A549 (cell line): ENCODE results near the gene RUSF1. TPM values are rescaled to one million over a fixed set of nuclear protein-coding genes. Genes with fewer than 3 reads are reported as not detected.

Experiments used
- ATAC-seq, 2 experiments: fragments of 200-7000 bp in 1 of 2; fragments of >200 bp in 1 of 2; cut with Nextera tagmentation in 1 of 2; cut with Tn5 transposase in 1 of 2; 3 replicates each; pipeline versions ENCODE4 v1.8.0 to v1.9.1; 2018 to 2020; ENCODE audit warnings: mild to moderate bottlenecking in 1 of 2, moderate library complexity in 1 of 2
- CTCF ChIA-PET: fragments of 300-600 bp; sonication (Branson Sonifier 250); formaldehyde crosslinking; extraction: SDS; loops from one replicate; lab custom pipeline; 2021; ENCODE audit warnings: antibody characterized with exemption, inconsistent platforms; lab: Yijun Ruan, JAX
- POLR2A ChIA-PET: fragments of 350-600 bp; formaldehyde crosslinking; extraction: SDS; loops from one replicate; lab custom pipeline; 2021; ENCODE audit warnings: antibody characterized with exemption, inconsistent platforms; lab: Yijun Ruan, JAX
- DNase-seq, 2 experiments: peaks; one replicate each; pipeline versions ENCODE4 v3.0.0 to v3.0.0-alpha.2; 2011 to 2016; ENCODE audit warnings: low read depth in 1 of 2, low spot score in 1 of 2
- FAIRE-seq: peaks from 2 replicates; lab custom pipeline; 2011; peaks lifted over from hg19 to GRCh38; lab: Jason Lieb, UNC
- H3K27ac ChIP-seq, 2 experiments: fragments of >200 bp; sonication (Bioruptor Twin); formaldehyde crosslinking; 3 replicates each; pipeline ENCODE4 v1.5.1; 2016 to 2017
- H3K4me1 ChIP-seq: fragments of >200 bp; sonication (Bioruptor Twin); formaldehyde crosslinking; 3 replicates; pipeline ENCODE4 v1.6.1; 2016
- H3K4me2 ChIP-seq: fragments of >200 bp; sonication (Bioruptor Twin); formaldehyde crosslinking; 3 replicates; pipeline ENCODE4 v1.6.1; 2016
- H3K4me3 ChIP-seq: fragments of >200 bp; sonication (Bioruptor Twin); formaldehyde crosslinking; 3 replicates; pipeline ENCODE4 v1.5.1; 2016
- H3K9me3 ChIP-seq: fragments of >200 bp; sonication (Bioruptor Twin); formaldehyde crosslinking; 3 replicates; pipeline ENCODE4 v1.6.1; 2016
- BHLHE40 ChIP-seq: IDR thresholded peaks from 2 replicates; pipeline ENCODE4 v1.6.1; 2012; ENCODE audit warnings: low read depth, low read length, inconsistent platforms
- CHD2 ChIP-seq: fragments of 150-350 bp; IDR thresholded peaks from 2 replicates; pipeline ENCODE4 v1.6.1; 2014; ENCODE audit warnings: low read length; ENCODE audit not compliant: partially characterized antibody
- E2F6 ChIP-seq: IDR thresholded peaks from 2 replicates; pipeline ENCODE4 v1.6.1; 2012; ENCODE audit warnings: low read depth, borderline replicate concordance
- EHF ChIP-seq: fragments of 250-450 bp; sonication (Bioruptor Pico); IDR thresholded peaks from 2 replicates; pipeline ENCODE4 v1.5.0; 2020; ENCODE audit warnings: mild to moderate bottlenecking
- HOXB13 ChIP-seq: fragments of 250-450 bp; sonication (Bioruptor Pico); IDR thresholded peaks from 2 replicates; pipeline ENCODE4 v1.5.0; 2020; ENCODE audit warnings: low read depth, mild to moderate bottlenecking, moderate library complexity
- MAFK ChIP-seq: fragments of 450-650 bp; IDR thresholded peaks from 2 replicates; pipeline ENCODE4 v1.6.1; 2014; ENCODE audit not compliant: partially characterized antibody
- MAX ChIP-seq: IDR thresholded peaks from 2 replicates; pipeline ENCODE4 v1.6.1; 2012
- NPAS2 ChIP-seq: fragments of 250-450 bp; sonication (Bioruptor Pico); IDR thresholded peaks from 2 replicates; pipeline ENCODE4 v1.8.0; 2022; ENCODE audit warnings: mild to moderate bottlenecking, moderate library complexity, borderline replicate concordance
- SMC3 ChIP-seq: fragments of >200 bp; sonication (Bioruptor Twin); formaldehyde crosslinking; IDR thresholded peaks from 3 replicates; pipeline ENCODE4 v1.6.1; 2018; ENCODE audit warnings: inconsistent platforms
- SREBF2 ChIP-seq: fragments of 450-650 bp; IDR thresholded peaks from 2 replicates; pipeline ENCODE4 v1.6.1; 2014; ENCODE audit warnings: mild to moderate bottlenecking, moderate library complexity
- ZC3H11A ChIP-seq: fragments of 450-650 bp; IDR thresholded peaks from 2 replicates; pipeline ENCODE4 v1.6.1; 2014; ENCODE audit warnings: antibody characterized with exemption, mild to moderate bottlenecking
- ZNF302 ChIP-seq: fragments of 250-450 bp; sonication (Bioruptor Pico); IDR thresholded peaks from 2 replicates; pipeline ENCODE4 v1.9.0; 2021; ENCODE audit warnings: inconsistent platforms, mild to moderate bottlenecking, moderate library complexity
- WGBS: methylation state at CpG from one replicate; pipeline ENCODE4 v1.1.6; 2017; ENCODE audit errors: missing lambda C conversion rate; 5-methylcytosine and 5-hydroxymethylcytosine counted together
- polyA plus RNA-seq, 4 experiments: library from polyadenylated mRNA; depleted of rRNA in 3 of 4; stranded (reverse); fragments of >200 nt; fragmentation: RNase III in 1 of 4; extraction: RNeasy Plus Mini Kit Qiagen cat#74134 plus additional on column Dnase treatment in 1 of 4; gene quantifications; 2 replicates in 3 of 4; 3 replicates in 1 of 4; pipeline ENCODE4 v1.2.3, GENCODE V29; 2011 to 2017
- TF ChIP-seq, protein P1 (sequence below): fragments of 200-600 bp; sonication (generic); IDR thresholded peaks from 2 replicates; pipeline ENCODE4 v1.6.1; 2016; ENCODE audit warnings: antibody characterized with exemption, mild to moderate bottlenecking, moderate library complexity

The RUSF1 gene
- polyA plus RNA-seq, 2 of the 4 experiments (the other 2 are of a cell fraction) = 27.8 to 35.3 TPM

DNA sequence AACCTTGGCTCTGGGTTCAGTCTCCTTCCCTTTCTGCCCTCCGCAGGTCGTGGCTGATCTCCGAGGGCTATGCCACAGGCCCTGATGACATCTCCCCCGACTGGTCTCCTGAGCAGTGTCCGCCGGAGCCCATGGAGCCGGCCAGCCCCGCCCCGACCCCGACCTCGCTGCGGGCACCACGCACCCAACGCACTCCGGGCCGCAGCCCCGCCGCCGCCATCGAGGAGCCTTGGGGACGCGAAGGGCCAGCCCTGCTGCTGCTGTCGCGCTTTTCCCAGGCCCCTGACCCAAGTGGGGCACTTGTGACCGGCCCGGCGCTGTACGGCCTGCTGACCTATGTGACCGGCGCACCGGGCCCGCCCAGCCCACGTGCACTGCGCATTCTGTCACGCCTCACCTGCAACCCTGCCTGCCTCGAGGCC, 43.8 kb downstream of the RUSF1 start:
- ChIA-PET POLR2A (no interaction called here), CTCF (no interaction called here)
- FAIRE-seq (no peak), DNase-seq (no peak), ATAC-seq (no peak)
- TF ChIP-seq EHF (no peak), SREBF2 (no peak), BHLHE40 (no peak), MAX (no peak), E2F6 (no peak)
- H3K4me1 ChIP-seq = peaks cover 4% of the 10 kb centered on the region; the same call in 2 of the 3 replicates
- 96% methylated on average over 30 of the region's 36 CpGs for WGBS
- H3K4me2 ChIP-seq = no peak overlapping the region
- no peaks in the 10 kb centered on the region for H3K9me3 ChIP-seq
- no peak overlapping the region for H3K4me3 ChIP-seq
- no peak overlapping the region for H3K27ac ChIP-seq

GRCh38 chr16:31461921-31462804, 46.0 kb downstream of the RUSF1 start:
- POLR2A ChIA-PET = interaction anchor here (2.1 kb wide), 1 partner anchor 46 kb away, joined by 8 read pairs; the partner anchor contains the start of gene RUSF1
- WGBS = 90% methylated on average over 13 of the region's 35 CpGs

DNA sequence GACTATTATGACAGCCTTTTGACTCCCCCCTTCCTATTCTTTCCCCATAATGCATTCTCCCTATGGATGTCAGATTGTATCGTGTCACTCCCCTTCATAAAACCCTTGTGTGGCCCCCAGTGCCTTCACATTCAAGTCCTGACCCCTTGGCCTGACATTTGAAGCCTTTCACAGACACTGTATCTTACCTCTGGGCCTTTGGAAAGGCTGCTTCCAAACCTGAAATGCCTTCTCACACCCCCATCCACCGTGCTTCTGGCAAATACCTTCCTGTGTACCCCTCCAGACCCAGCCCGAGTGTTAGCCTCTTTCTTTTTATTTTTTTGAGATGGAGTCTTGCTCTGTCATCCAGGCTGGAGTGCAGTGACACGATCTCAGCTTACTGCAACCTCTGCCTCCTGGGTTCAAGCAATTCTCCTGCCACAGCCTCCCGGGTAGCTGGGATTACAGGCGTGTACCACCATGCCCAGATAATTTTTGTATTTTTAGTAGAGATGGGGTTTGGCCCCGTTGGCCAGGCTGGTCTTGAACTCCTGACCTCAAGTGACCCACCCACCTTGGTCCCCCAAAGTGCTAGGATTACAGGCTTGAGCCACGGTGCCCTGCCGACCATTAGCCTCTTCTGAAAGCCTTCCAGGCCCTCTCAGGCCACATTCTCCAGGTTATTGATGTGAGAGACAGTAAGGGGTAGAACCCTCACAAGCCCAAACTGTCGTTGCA, 46.8 kb downstream of the RUSF1 start:
- no peak overlapping the region for H3K4me3 ChIP-seq
- DNase-seq = no peak
- peaks cover 18% of the 10 kb centered on the region for H3K4me1 ChIP-seq
- H3K4me2 ChIP-seq = no peak overlapping the region; the same call in 2 of the 3 replicates
- no peak for FAIRE-seq
- 68% methylated on average over 10 of the region's 10 CpGs for WGBS
- ATAC-seq = no peak
- ChIA-PET POLR2A (interaction anchor here (1.0 to 2.3 kb wide), 8 partner anchors 8 to 413 kb away, joined by 3 to 23 read pairs (median 6); partner anchors contain the start of genes FUS, RUSF1, TGFB1I1 and ZNF267), CTCF (interaction anchor here (1.0 to 7.9 kb wide), 21 partner anchors 9 to 508 kb away, joined by 3 to 52 read pairs (median 5); partner anchors contain the start of genes PYCARD, TGFB1I1 and ZNF843)
- H3K9me3 ChIP-seq = no peaks in the 10 kb centered on the region
- no peak for TF ChIP-seq ZC3H11A
- no peak for TF ChIP-seq CHD2
- TF ChIP-seq MAFK = no peak
- TF ChIP-seq MAX = no peak
- no peak for TF ChIP-seq HOXB13
- no peak overlapping the region for H3K27ac ChIP-seq

More at GRCh38 chr16:31461921-31462804, 46.0 kb downstream of the RUSF1 start:
- H3K9me3 ChIP-seq = no peaks in the 10 kb centered on the region
- H3K4me3 ChIP-seq = no peak overlapping the region
- no peak for DNase-seq
- TF ChIP-seq SMC3 = no peak
- TF ChIP-seq, protein P1, sequence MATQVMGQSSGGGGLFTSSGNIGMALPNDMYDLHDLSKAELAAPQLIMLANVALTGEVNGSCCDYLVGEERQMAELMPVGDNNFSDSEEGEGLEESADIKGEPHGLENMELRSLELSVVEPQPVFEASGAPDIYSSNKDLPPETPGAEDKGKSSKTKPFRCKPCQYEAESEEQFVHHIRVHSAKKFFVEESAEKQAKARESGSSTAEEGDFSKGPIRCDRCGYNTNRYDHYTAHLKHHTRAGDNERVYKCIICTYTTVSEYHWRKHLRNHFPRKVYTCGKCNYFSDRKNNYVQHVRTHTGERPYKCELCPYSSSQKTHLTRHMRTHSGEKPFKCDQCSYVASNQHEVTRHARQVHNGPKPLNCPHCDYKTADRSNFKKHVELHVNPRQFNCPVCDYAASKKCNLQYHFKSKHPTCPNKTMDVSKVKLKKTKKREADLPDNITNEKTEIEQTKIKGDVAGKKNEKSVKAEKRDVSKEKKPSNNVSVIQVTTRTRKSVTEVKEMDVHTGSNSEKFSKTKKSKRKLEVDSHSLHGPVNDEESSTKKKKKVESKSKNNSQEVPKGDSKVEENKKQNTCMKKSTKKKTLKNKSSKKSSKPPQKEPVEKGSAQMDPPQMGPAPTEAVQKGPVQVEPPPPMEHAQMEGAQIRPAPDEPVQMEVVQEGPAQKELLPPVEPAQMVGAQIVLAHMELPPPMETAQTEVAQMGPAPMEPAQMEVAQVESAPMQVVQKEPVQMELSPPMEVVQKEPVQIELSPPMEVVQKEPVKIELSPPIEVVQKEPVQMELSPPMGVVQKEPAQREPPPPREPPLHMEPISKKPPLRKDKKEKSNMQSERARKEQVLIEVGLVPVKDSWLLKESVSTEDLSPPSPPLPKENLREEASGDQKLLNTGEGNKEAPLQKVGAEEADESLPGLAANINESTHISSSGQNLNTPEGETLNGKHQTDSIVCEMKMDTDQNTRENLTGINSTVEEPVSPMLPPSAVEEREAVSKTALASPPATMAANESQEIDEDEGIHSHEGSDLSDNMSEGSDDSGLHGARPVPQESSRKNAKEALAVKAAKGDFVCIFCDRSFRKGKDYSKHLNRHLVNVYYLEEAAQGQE = no peak
- no peak for TF ChIP-seq NPAS2 (CRISPR knock-in tag)
- no peak for TF ChIP-seq E2F6
- no peak for TF ChIP-seq ZNF302 (CRISPR knock-in tag)
- TF ChIP-seq, all 56 proteins: peak for 0
- Histone ChIP-seq H3K27ac (no peak overlapping the region), H3K4me1 (peaks cover 10% of the 10 kb centered on the region), H3K4me2 (no peak overlapping the region)
- ATAC-seq = no peak
- CTCF ChIA-PET = interaction anchor here (1.0 to 7.9 kb wide), 8 partner anchors 10 to 481 kb away, joined by 3 to 52 read pairs (median 4); partner anchors contain the start of gene ZNF843
- no peak for FAIRE-seq
